Activated T-helper 1 cell treated with anti-CD3 and anti-CD28 coated beads, Interleukin-12 subunit alpha, Interleukin-12 subunit beta, Interleukin-2, Interleukin-4 antibody, amounts not matched to agents 30 ng/mL and 10 ng/mL and 1 ng/mL, durations not matched to agents 14 hours and 24 hours and 36 hours (primary cell): ENCODE results near the gene PAX2. TPM values are rescaled to one million over a fixed set of nuclear protein-coding genes. Genes with fewer than 3 reads are reported as not detected.

Experiments
- DNase-seq: peaks from one replicate; pipeline ENCODE4 v3.0.0; 2021; ENCODE audit warnings: low spot score
- H3K27ac Mint-ChIP-seq: one replicate; pipeline ENCODE4 v1.8.0; 2021; ENCODE audit warnings: mild to moderate bottlenecking, mixed read lengths
- H3K27me3 Mint-ChIP-seq: one replicate; pipeline ENCODE4 v1.8.0; 2022; ENCODE audit warnings: mild to moderate bottlenecking, moderate library complexity, mixed read lengths; ENCODE audit not compliant: insufficient read depth
- H3K36me3 Mint-ChIP-seq: one replicate; pipeline ENCODE4 v1.8.0; 2021; ENCODE audit warnings: low read depth, mixed read lengths
- H3K4me1 Mint-ChIP-seq: one replicate; pipeline ENCODE4 v1.8.0; 2021; ENCODE audit warnings: low read depth, mixed read lengths
- H3K4me3 Mint-ChIP-seq: one replicate; pipeline ENCODE4 v1.8.0; 2021; ENCODE audit warnings: mild to moderate bottlenecking, moderate library complexity, mixed read lengths
- H3K9me3 Mint-ChIP-seq: one replicate; pipeline ENCODE4 v1.8.0; 2021; ENCODE audit warnings: mixed read lengths
- intact Hi-C: fragments of 100-400 bp; cut with micrococcal nuclease; formaldehyde crosslinking; loops from one replicate; pipeline ENCODE4 v1.15.1; 2024
- total RNA-seq: library from RNA; stranded (reverse); gene quantifications from 2 replicates; pipeline ENCODE4 v1.2.3, GENCODE V29; 2022

The PAX2 gene
- total RNA-seq, 1 donor from 2014 or later = not detected

- intact Hi-C loops = no loop called here
- H3K4me3 Mint-ChIP-seq = no peak overlapping the region
- no peaks in the 10 kb centered on the region for H3K9me3 Mint-ChIP-seq
- H3K36me3 Mint-ChIP-seq = no peaks in the 10 kb centered on the region
- peaks cover 36% of the 10 kb centered on the region for H3K27me3 Mint-ChIP-seq
- peaks cover 11% of the 10 kb centered on the region for H3K4me1 Mint-ChIP-seq
- no peak for DNase-seq
- H3K27ac Mint-ChIP-seq = no peak overlapping the region
These were observed 103.4 kb downstream of the PAX2 start for GRCh38 chr10:100848770-100849169.

DNA sequence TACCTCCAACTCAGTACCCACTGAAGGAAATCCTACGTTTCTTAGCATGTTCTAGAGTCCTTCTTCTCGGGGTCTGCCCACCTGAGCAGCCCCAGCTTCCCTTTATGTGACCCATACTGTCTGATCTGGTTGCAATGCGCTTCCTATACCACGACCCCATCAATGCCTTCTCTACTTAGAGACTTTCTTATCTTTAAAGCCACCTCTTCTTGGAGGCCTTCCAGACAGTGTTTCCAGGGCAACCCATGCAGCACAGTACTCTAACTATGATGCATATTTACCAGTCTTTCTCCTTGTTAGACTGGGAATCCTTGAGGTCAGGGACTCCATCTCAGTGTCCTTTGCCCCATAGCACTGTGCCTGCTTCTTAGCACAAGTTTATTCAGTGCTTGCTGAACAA, 112.9 kb downstream of the PAX2 start:
- DNase-seq = no peak
- no peaks in the 10 kb centered on the region for H3K4me1 Mint-ChIP-seq
- intact Hi-C loops = no loop called here
- peaks cover 23% of the 10 kb centered on the region for H3K27me3 Mint-ChIP-seq
- no peaks in the 10 kb centered on the region for H3K9me3 Mint-ChIP-seq
- no peaks in the 10 kb centered on the region for H3K36me3 Mint-ChIP-seq
- no peak overlapping the region for H3K4me3 Mint-ChIP-seq
- H3K27ac Mint-ChIP-seq = no peak overlapping the region

GRCh38 chr10:100858747-100859483, 113.5 kb downstream of the PAX2 start:
- H3K36me3 Mint-ChIP-seq = no peaks in the 10 kb centered on the region
- H3K4me3 Mint-ChIP-seq = no peak overlapping the region
- no peaks in the 10 kb centered on the region for H3K9me3 Mint-ChIP-seq
- no peaks in the 10 kb centered on the region for H3K4me1 Mint-ChIP-seq
- peaks cover 23% of the 10 kb centered on the region for H3K27me3 Mint-ChIP-seq
- H3K27ac Mint-ChIP-seq = no peak overlapping the region
- intact Hi-C loops = no loop called here
- DNase-seq = no peak

DNA sequence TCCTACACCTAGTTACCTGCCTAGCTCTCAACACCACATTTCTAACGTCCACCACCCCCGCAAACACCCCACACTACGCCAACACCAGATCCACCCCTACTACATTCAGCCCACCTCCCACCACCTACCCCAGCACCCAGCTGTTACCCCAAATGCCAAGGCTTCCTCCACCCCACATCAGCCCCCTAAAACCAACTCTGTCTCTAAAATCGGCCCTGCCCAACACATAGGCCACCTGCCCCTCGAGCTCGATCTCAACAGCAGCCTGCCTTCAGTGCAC, 114.0 kb downstream of the PAX2 start:
- Mint-ChIP-seq H3K27ac (no peak overlapping the region), H3K9me3 (no peaks in the 10 kb centered on the region), H3K27me3 (peaks cover 23% of the 10 kb centered on the region), H3K4me1 (no peaks in the 10 kb centered on the region), H3K4me3 (no peak overlapping the region), H3K36me3 (no peaks in the 10 kb centered on the region)
- DNase-seq = no peak
- intact Hi-C loops = no loop called here

- Mint-ChIP-seq H3K4me3 (no peak overlapping the region), H3K36me3 (no peaks in the 10 kb centered on the region), H3K27ac (no peak overlapping the region), H3K9me3 (no peaks in the 10 kb centered on the region), H3K4me1 (no peaks in the 10 kb centered on the region), H3K27me3 (peaks cover 35% of the 10 kb centered on the region)
- DNase-seq = no peak
- intact Hi-C loops = no loop called here
These were observed 118.1 kb downstream of the PAX2 start for GRCh38 chr10:100863433-100863832.

DNA sequence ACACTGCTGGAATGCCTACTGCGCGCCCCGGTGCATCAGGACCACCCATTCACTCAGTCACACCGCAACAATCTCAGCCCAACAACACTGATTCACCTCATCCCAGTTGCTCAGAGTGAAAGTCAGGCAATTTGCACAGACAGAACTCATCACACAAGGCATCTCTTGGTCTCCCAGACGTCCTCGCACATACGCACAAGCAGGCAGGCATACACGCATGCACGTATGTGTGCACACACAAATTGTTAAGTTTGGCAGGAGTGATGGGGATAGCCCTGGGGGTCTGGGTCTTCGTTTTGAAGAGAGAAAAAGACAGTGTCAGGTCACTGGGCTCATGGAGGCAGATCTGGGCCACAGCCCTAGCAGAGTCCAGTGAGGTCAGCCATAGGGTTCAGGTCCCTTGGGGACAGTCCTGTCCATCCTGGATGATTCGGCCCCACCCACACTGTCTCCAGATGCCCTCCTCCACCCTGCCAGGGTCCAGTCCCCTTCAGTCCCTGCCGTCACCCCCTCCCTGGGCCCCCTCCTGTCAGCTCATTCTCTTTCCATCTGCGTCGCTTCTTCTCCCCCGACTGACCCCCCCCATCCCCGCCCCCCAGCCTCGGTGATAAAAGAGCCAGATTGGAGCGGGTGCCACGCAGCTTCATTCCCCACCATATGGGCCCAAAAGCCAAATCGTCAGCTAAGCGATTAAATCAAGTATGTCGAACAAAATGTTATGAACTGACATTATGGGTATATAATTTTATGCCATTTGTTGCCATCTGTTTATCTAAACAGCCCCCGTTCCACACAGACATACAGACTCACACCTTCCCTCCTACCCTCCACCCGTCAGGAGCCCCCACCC, 118.9 kb downstream of the PAX2 start:
- Mint-ChIP-seq H3K36me3 (no peaks in the 10 kb centered on the region), H3K27me3 (peaks cover 30% of the 10 kb centered on the region), H3K9me3 (no peaks in the 10 kb centered on the region), H3K4me3 (no peak overlapping the region), H3K27ac (no peak overlapping the region), H3K4me1 (no peaks in the 10 kb centered on the region)
- intact Hi-C loops = no loop called here
- no peak for DNase-seq

GRCh38 chr10:100864978-100865377, 119.6 kb downstream of the PAX2 start:
- Mint-ChIP-seq H3K9me3 (no peaks in the 10 kb centered on the region), H3K4me1 (no peaks in the 10 kb centered on the region), H3K27ac (no peak overlapping the region), H3K36me3 (no peaks in the 10 kb centered on the region), H3K4me3 (no peak overlapping the region), H3K27me3 (peaks cover 24% of the 10 kb centered on the region)
- intact Hi-C loops = no loop called here
- no peak for DNase-seq

DNA sequence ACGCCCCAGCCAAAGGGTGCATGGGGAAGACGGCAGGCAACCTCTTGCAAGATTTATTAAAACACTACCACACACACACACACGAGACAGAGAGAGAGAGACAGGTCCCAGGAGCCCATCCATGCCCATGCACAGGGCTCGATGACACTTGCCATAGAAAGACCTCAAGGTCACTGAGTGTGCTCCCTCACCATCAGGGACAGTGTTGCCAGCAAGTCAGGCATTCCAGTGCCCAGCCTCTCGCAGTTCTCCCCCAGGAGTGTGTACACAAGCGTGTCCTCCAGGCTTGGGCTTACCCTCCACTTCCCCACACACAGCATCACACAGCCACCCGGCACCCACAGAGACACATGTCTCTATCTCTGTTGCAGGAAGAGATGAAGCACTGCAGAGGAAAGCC, 120.6 kb downstream of the PAX2 start:
- Mint-ChIP-seq H3K36me3 (no peaks in the 10 kb centered on the region), H3K27me3 (peaks cover 24% of the 10 kb centered on the region), H3K4me1 (no peaks in the 10 kb centered on the region), H3K27ac (no peak overlapping the region), H3K9me3 (no peaks in the 10 kb centered on the region), H3K4me3 (no peak overlapping the region)
- intact Hi-C loops = no loop called here
- no peak for DNase-seq

DNA sequence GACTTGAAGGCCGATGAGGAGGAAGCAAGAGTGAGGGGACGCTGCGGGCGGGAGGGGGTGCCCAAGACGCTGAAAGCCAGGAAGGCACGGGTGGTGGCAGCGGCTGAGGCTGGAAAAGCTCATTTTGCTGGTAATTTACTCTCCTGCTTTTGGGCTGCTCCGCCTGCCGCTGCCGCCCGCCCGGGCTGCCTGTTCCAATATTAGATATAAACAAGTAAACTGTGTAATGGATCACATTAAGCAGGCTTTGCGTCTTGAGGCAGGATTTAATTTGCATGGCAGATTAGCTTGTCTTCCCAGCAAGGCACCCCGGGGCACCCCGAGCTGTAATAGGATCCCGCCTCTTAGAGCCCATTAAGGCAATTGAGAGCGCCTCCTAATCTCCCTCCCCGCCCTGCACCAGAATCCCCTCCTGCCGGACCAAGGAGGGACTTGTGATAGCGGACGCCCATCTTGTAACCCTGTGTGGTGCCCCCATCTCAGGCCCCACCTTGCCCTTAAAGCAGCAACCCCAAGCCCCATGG, 121.3 kb downstream of the PAX2 start:
- no peak for DNase-seq
- Mint-ChIP-seq H3K27ac (no peak overlapping the region), H3K36me3 (no peaks in the 10 kb centered on the region), H3K27me3 (peaks cover 23% of the 10 kb centered on the region), H3K4me3 (no peak overlapping the region), H3K9me3 (no peaks in the 10 kb centered on the region), H3K4me1 (no peaks in the 10 kb centered on the region)
- intact Hi-C loops = no loop called here

GRCh38 chr10:100867261-100867963, 122.0 kb downstream of the PAX2 start:
- Mint-ChIP-seq H3K4me3 (no peak overlapping the region), H3K27me3 (peaks cover 22% of the 10 kb centered on the region), H3K9me3 (no peaks in the 10 kb centered on the region), H3K36me3 (no peaks in the 10 kb centered on the region), H3K4me1 (no peaks in the 10 kb centered on the region), H3K27ac (no peak overlapping the region)
- no peak for DNase-seq
- intact Hi-C loops = no loop called here

- H3K36me3 Mint-ChIP-seq = no peaks in the 10 kb centered on the region
- no peaks in the 10 kb centered on the region for H3K9me3 Mint-ChIP-seq
- intact Hi-C loops = no loop called here
- no peak overlapping the region for H3K27ac Mint-ChIP-seq
- H3K27me3 Mint-ChIP-seq = peaks cover 22% of the 10 kb centered on the region
- H3K4me1 Mint-ChIP-seq = no peaks in the 10 kb centered on the region
- H3K4me3 Mint-ChIP-seq = no peak overlapping the region
- no peak for DNase-seq
These were observed 123.0 kb downstream of the PAX2 start for GRCh38 chr10:100868382-100868781.

GRCh38 chr10:100869399-100869798, 124.0 kb downstream of the PAX2 start:
- Mint-ChIP-seq H3K9me3 (no peaks in the 10 kb centered on the region), H3K36me3 (no peaks in the 10 kb centered on the region), H3K4me3 (no peak overlapping the region), H3K4me1 (no peaks in the 10 kb centered on the region), H3K27ac (no peak overlapping the region), H3K27me3 (peaks cover 22% of the 10 kb centered on the region)
- no peak for DNase-seq
- intact Hi-C loops = no loop called here
